H1 (cell line): ENCODE measurements around the gene TLE2. TPM values are rescaled to one million over a fixed set of nuclear protein-coding genes. Genes with fewer than 3 reads are reported as not detected.

Experiments used
- CTCF ChIA-PET: fragments of 300-600 bp; sonication (Branson Sonifier 250); formaldehyde crosslinking; loops from one replicate; lab custom pipeline; 2021; ENCODE audit not compliant: partially characterized antibody; lab: Charles Lee
- POLR2A ChIA-PET: fragments of 300-600 bp; sonication (Branson Sonifier 250); formaldehyde crosslinking; loops from one replicate; lab custom pipeline; 2021; ENCODE audit warnings: inconsistent platforms; ENCODE audit not compliant: partially characterized antibody; lab: Charles Lee
- DNase-seq, 2 experiments: peaks; one replicate each; pipeline versions ENCODE4 v3.0.0 to v3.0.0-alpha.2; 2010 to 2022; ENCODE audit warnings: low spot score in 2 of 2, low read depth in 1 of 2, mixed read lengths in 1 of 2
- FAIRE-seq: peaks from 2 replicates; lab custom pipeline; 2011; peaks lifted over from hg19 to GRCh38; lab: Jason Lieb, UNC
- H2AFZ ChIP-seq: 2 replicates; pipeline ENCODE4 v1.8.1; 2012; ENCODE audit warnings: low read length, inconsistent platforms
- H2AK5ac ChIP-seq: 2 replicates; pipeline ENCODE4 v1.6.1; 2013; ENCODE audit warnings: low read depth, low read length
- H2BK120ac ChIP-seq: replicated peaks from 2 replicates; pipeline ENCODE3; 2013; ENCODE audit warnings: low read depth, low read length, inconsistent platforms
- H2BK12ac ChIP-seq: 2 replicates; pipeline ENCODE4 v1.6.1; 2013; ENCODE audit warnings: low read depth, low read length
- H2BK15ac ChIP-seq: 2 replicates; pipeline ENCODE4 v1.6.1; 2013; ENCODE audit warnings: low read length
- H2BK20ac ChIP-seq: 2 replicates; pipeline ENCODE4 v1.6.1; 2013; ENCODE audit warnings: low read length
- H2BK5ac ChIP-seq: 2 replicates; pipeline ENCODE4 v1.6.1; 2013; ENCODE audit warnings: low read depth, low read length
- H3K14ac ChIP-seq: 2 replicates; pipeline ENCODE4 v1.6.1; 2013; ENCODE audit warnings: inconsistent platforms; ENCODE audit not compliant: insufficient read length
- H3K18ac ChIP-seq: 2 replicates; pipeline ENCODE4 v1.6.1; 2013; ENCODE audit warnings: low read length; ENCODE audit errors: extremely low read depth
- H3K23ac ChIP-seq: 2 replicates; pipeline ENCODE4 v1.6.1; 2013; ENCODE audit warnings: inconsistent platforms; ENCODE audit not compliant: insufficient read length
- H3K23me2 ChIP-seq: 2 replicates; pipeline ENCODE4 v1.6.1; 2013; ENCODE audit warnings: low read depth, low read length
- H3K27ac ChIP-seq: 2 replicates; pipeline ENCODE4 v1.6.1; 2011; ENCODE audit warnings: low read depth, low read length, inconsistent platforms
- H3K27me3 ChIP-seq, 4 experiments: replicated peaks in 1 of 4; 1 replicate in 1 of 4; 2 replicates in 3 of 4; pipeline versions ENCODE4 v1.6.1 to v1.8.1; 2011 to 2013; ENCODE audit warnings: low read length in 3 of 4, mild to moderate bottlenecking in 3 of 4, inconsistent platforms in 2 of 4, mixed read lengths in 2 of 4, moderate library complexity in 1 of 4; ENCODE audit not compliant: control insufficient read depth in 3 of 4, insufficient read depth in 3 of 4; ENCODE audit errors: extremely low read depth in 1 of 4
- H3K36me3 ChIP-seq, 4 experiments: 2 replicates each; pipeline versions ENCODE4 v1.6.1 to v1.8.1; 2011 to 2013; ENCODE audit warnings: mild to moderate bottlenecking in 4 of 4, low read length in 3 of 4, moderate library complexity in 2 of 4, control low read depth in 1 of 4, inconsistent platforms in 1 of 4; ENCODE audit not compliant: insufficient read depth in 4 of 4, control insufficient read depth in 2 of 4
- H3K4ac ChIP-seq: replicated peaks from 2 replicates; pipeline ENCODE3; 2013; ENCODE audit warnings: low read length, low read depth, mixed read lengths, inconsistent platforms; ENCODE audit not compliant: insufficient read length
- H3K4me1 ChIP-seq, 4 experiments: replicated peaks in 1 of 4; 1 replicate in 1 of 4; 2 replicates in 3 of 4; pipeline versions ENCODE4 v1.6.1 to v1.8.1; 2011 to 2013; ENCODE audit warnings: low read length in 3 of 4, inconsistent platforms in 2 of 4, mixed read lengths in 1 of 4; ENCODE audit not compliant: insufficient read depth in 4 of 4, control insufficient read depth in 3 of 4
- H3K4me2 ChIP-seq, 2 experiments: 2 replicates each; pipeline versions ENCODE4 v1.6.1 to v1.8.1; 2011 to 2013; ENCODE audit warnings: low read depth in 2 of 2, low read length in 2 of 2, control low read depth in 1 of 2, inconsistent platforms in 1 of 2, mild to moderate bottlenecking in 1 of 2; ENCODE audit not compliant: insufficient read depth in 1 of 2
- H3K4me3 ChIP-seq, 4 experiments: fragments of 200-600, 300-600 bp in 1 of 4; sonication (generic), shearing (Covaris generic), sonication (Bioruptor Twin) in 1 of 4; 2 replicates each; pipeline versions ENCODE4 v1.5.1 to v1.8.1; 2011 to 2016; ENCODE audit warnings: low read length in 4 of 4, low read depth in 3 of 4, control low read depth in 2 of 4, inconsistent platforms in 2 of 4, mild to moderate bottlenecking in 2 of 4, mixed read lengths in 1 of 4, moderate library complexity in 1 of 4; ENCODE audit not compliant: insufficient read depth in 2 of 4; ENCODE audit errors: extremely low read depth in 1 of 4
- H3K56ac ChIP-seq: replicated peaks from 2 replicates; pipeline ENCODE3; 2013; ENCODE audit warnings: low read depth, mild to moderate bottlenecking, mixed read lengths, low read length, inconsistent platforms; ENCODE audit not compliant: insufficient read length
- H3K79me1 ChIP-seq: 2 replicates; pipeline ENCODE4 v1.6.1; 2013; ENCODE audit warnings: low read depth, low read length, control low read depth
- H3K79me2 ChIP-seq, 2 experiments: 2 replicates each; pipeline versions ENCODE4 v1.6.1 to v1.8.1; 2012 to 2013; ENCODE audit warnings: low read length in 2 of 2, mild to moderate bottlenecking in 2 of 2, inconsistent platforms in 1 of 2; ENCODE audit not compliant: insufficient read depth in 2 of 2, control insufficient read depth in 1 of 2
- H3K9ac ChIP-seq, 4 experiments: replicated peaks in 1 of 4; 1 replicate in 1 of 4; 2 replicates in 3 of 4; pipeline versions ENCODE4 v1.6.1 to v1.8.1; 2011 to 2013; ENCODE audit warnings: low read depth in 3 of 4, low read length in 3 of 4, control low read depth in 2 of 4, mild to moderate bottlenecking in 2 of 4, moderate library complexity in 2 of 4, inconsistent platforms in 1 of 4; ENCODE audit errors: extremely low read depth in 1 of 4
- H3K9me3 ChIP-seq, 2 experiments: 2 replicates each; pipeline versions ENCODE4 v1.6.1 to v1.8.1; 2012 to 2013; ENCODE audit warnings: mild to moderate bottlenecking in 2 of 2, moderate library complexity in 2 of 2, control low read depth in 1 of 2, inconsistent platforms in 1 of 2, low read depth in 1 of 2, low read length in 1 of 2, mixed read lengths in 1 of 2; ENCODE audit not compliant: insufficient read depth in 2 of 2
- H4K20me1 ChIP-seq, 2 experiments: replicated peaks in 1 of 2; 2 replicates each; pipeline versions ENCODE3 to v1.8.1; 2011 to 2013; ENCODE audit warnings: inconsistent platforms in 2 of 2, low read length in 2 of 2, mild to moderate bottlenecking in 1 of 2; ENCODE audit not compliant: insufficient read depth in 2 of 2, control insufficient read depth in 1 of 2
- H4K5ac ChIP-seq: 2 replicates; pipeline ENCODE4 v1.6.1; 2013; ENCODE audit warnings: low read length, low read depth, mixed read lengths, inconsistent platforms; ENCODE audit not compliant: insufficient read length
- H4K8ac ChIP-seq: 2 replicates; pipeline ENCODE4 v1.8.0; 2013; ENCODE audit warnings: mild to moderate bottlenecking, moderate library complexity, low read length, inconsistent platforms; ENCODE audit not compliant: insufficient read depth; ENCODE audit errors: extremely low read depth
- H4K91ac ChIP-seq: replicated peaks from 2 replicates; pipeline ENCODE3; 2013; ENCODE audit warnings: low read length, mixed read lengths, inconsistent platforms; ENCODE audit not compliant: insufficient read length
- ATF3 ChIP-seq: IDR thresholded peaks from 2 replicates; pipeline ENCODE4 v1.6.1; 2011; ENCODE audit warnings: low read depth, mild to moderate bottlenecking, low read length; ENCODE audit not compliant: insufficient read depth
- CBX8 ChIP-seq: fragments of 300-800, 300-1000 bp; sonication (generic); IDR thresholded peaks from 2 replicates; pipeline ENCODE4 v1.7.1; 2016; ENCODE audit warnings: low read depth, low read length, borderline replicate concordance
- CHD1 ChIP-seq: IDR thresholded peaks from 2 replicates; pipeline ENCODE4 v1.6.1; 2012; ENCODE audit warnings: low read depth, low read length, improper control_type of control experiment
- CHD2 ChIP-seq: IDR thresholded peaks from 2 replicates; pipeline ENCODE4 v1.6.1; 2012; ENCODE audit warnings: low read length, improper control_type of control experiment
- EP300 ChIP-seq, 2 experiments: IDR thresholded peaks; 1 replicate in 1 of 2; 2 replicates in 1 of 2; pipeline ENCODE4 v1.6.1; 2011 to 2012; ENCODE audit warnings: low read depth in 2 of 2, low read length in 2 of 2, mild to moderate bottlenecking in 2 of 2, borderline replicate concordance in 1 of 2, inconsistent platforms in 1 of 2, moderate library complexity in 1 of 2
- EZH2 ChIP-seq: fragments of 200-600 bp; sonication (generic); IDR thresholded peaks from 2 replicates; pipeline ENCODE4 v1.7.1; 2012; ENCODE audit warnings: low read depth, mild to moderate bottlenecking, moderate library complexity, low read length, inconsistent platforms; ENCODE audit not compliant: severe bottlenecking
- GABPA ChIP-seq: IDR thresholded peaks from 2 replicates; pipeline ENCODE4 v1.6.1; 2011; ENCODE audit warnings: mild to moderate bottlenecking, low read length, moderate library complexity, borderline replicate concordance; ENCODE audit not compliant: insufficient read depth
- POLR2AphosphoS5 ChIP-seq: IDR thresholded peaks from 2 replicates; pipeline ENCODE4 v1.6.1; 2011; ENCODE audit warnings: low read depth, low read length
- POU5F1 ChIP-seq: IDR thresholded peaks from 2 replicates; pipeline ENCODE4 v1.6.1; 2011; ENCODE audit warnings: low read depth, mild to moderate bottlenecking, low read length, moderate library complexity
- RAD21 ChIP-seq, 2 experiments: IDR thresholded peaks in 1 of 2; conservative IDR thresholded peaks in 1 of 2; 2 replicates each; pipeline ENCODE4 v1.6.1; 2011; ENCODE audit warnings: low read depth in 2 of 2, low read length in 2 of 2, improper control_type of control experiment in 1 of 2, inconsistent platforms in 1 of 2, mild to moderate bottlenecking in 1 of 2, moderate library complexity in 1 of 2
- TAF7 ChIP-seq: optimal IDR thresholded peaks from 2 replicates; pipeline ENCODE3; 2011; ENCODE audit warnings: low read depth, mild to moderate bottlenecking, inconsistent platforms, low read length, moderate library complexity, borderline replicate concordance
- TCF12 ChIP-seq: IDR thresholded peaks from 2 replicates; pipeline ENCODE4 v1.6.1; 2011; ENCODE audit warnings: low read depth, mild to moderate bottlenecking, low read length
- WGBS, 2 experiments: shearing (Covaris generic) in 1 of 2; methylation state at CpG; one replicate each; pipeline versions ENCODE4 v1.1.6 to v1.1.7; 2013 to 2015; ENCODE audit warnings: low lambda C conversion rate in 2 of 2, mixed read lengths in 2 of 2, inconsistent platforms in 1 of 2, low coverage in 1 of 2, missing lambda C conversion rate in 1 of 2; ENCODE audit not compliant: insufficient replicate concordance in 2 of 2, insufficient coverage in 1 of 2, insufficient read length in 1 of 2; ENCODE audit errors: extremely low coverage in 1 of 2, missing lambda C conversion rate in 1 of 2; 5-methylcytosine and 5-hydroxymethylcytosine counted together
- polyA plus RNA-seq, 7 experiments: library from polyadenylated mRNA; depleted of rRNA in 3 of 7; stranded (reverse) in 5 of 7; unstranded in 2 of 7; fragments of >200 nt in 5 of 7; fragments of 200-250 nt in 2 of 7; gene quantifications; 1 replicate in 5 of 7; 2 replicates in 1 of 7; 4 replicates in 1 of 7; pipeline versions ENCODE4 v1.2.1 to v1.2.3, GENCODE V29; 2011 to 2013; ENCODE audit warnings: missing spikeins in 2 of 7, mixed read lengths in 2 of 7
- total RNA-seq: library from RNA; stranded (reverse); fragmentation: NEBNext Ultra II Directional; extraction: Animal tissue kit (Norgen Biotek cat#: 25700); gene quantifications from 2 replicates; pipeline ENCODE4 v1.2.1, GENCODE V29; 2021

The TLE2 gene
- total and polyA plus RNA-seq, 2 of the 8 experiments (the other 6 are each of a cell fraction or from before 2014, with no cell fraction given): 8.0 to 11.5 TPM

GRCh38 chr19:3017923-3018322 is 11.2 kb downstream of the TLE2 start:
- no peaks in the 10 kb centered on the region for H4K20me1 ChIP-seq
- POLR2A ChIA-PET: interaction anchor here (1.0 to 1.5 kb wide), 3 partner anchors 10 to 22 kb away, joined by 3 to 4 read pairs (median 3); no protein-coding TSS in a partner anchor
- H2AFZ ChIP-seq: no peak overlapping the region
- H3K79me2 ChIP-seq: no peaks in the 10 kb centered on the region
- WGBS, 2 experiments: 84% methylated on average over 7 of the region's 7 CpGs; no CpG with 5 or more reads in 1 of the 2 experiments
- H3K56ac ChIP-seq: no peak overlapping the region
- H4K5ac ChIP-seq: no peak overlapping the region
- H3K23me2 ChIP-seq: no peaks in the 10 kb centered on the region
- no peak overlapping the region for H4K91ac ChIP-seq
- H3K18ac ChIP-seq: no peak overlapping the region
- H2BK12ac ChIP-seq: no peak overlapping the region
- H3K9ac ChIP-seq: no peak overlapping the region
- peaks cover 0 to 2% (median 0%) of the 10 kb centered on the region in 4 experiments; a peak in 3 of 7 replicates for H3K4me1 ChIP-seq
- no peak overlapping the region for H2BK120ac ChIP-seq
- no peak overlapping the region for H3K4me2 ChIP-seq
- H3K4me3 ChIP-seq: no peak overlapping the region
- no peak overlapping the region; the same call in 1 of the 2 replicates for H4K8ac ChIP-seq
- H3K79me1 ChIP-seq: no peaks in the 10 kb centered on the region
- no peak overlapping the region for H3K4ac ChIP-seq
- H2BK15ac ChIP-seq: no peak overlapping the region
- no peak for FAIRE-seq
- no peak overlapping the region for H3K14ac ChIP-seq
- no peak overlapping the region for H3K27ac ChIP-seq
- H2BK20ac ChIP-seq: no peak overlapping the region
- no peak overlapping the region for H3K23ac ChIP-seq
- no peaks in the 10 kb centered on the region for H3K9me3 ChIP-seq
- no peaks in the 10 kb centered on the region for H3K36me3 ChIP-seq
- no peak overlapping the region for H2AK5ac ChIP-seq
- no peak overlapping the region for H2BK5ac ChIP-seq
- no peaks in the 10 kb centered on the region for H3K27me3 ChIP-seq
- DNase-seq: no peak
- CTCF ChIA-PET: interaction anchor here (0.6 to 1.3 kb wide), 4 partner anchors 10 to 86 kb away, joined by 3 to 5 read pairs (median 3); no protein-coding TSS in a partner anchor
- no peak for TF ChIP-seq TCF12
- TF ChIP-seq RAD21 (IDR thresholded peaks at IDR 0.05 in 1 of 2, conservative IDR thresholded peaks at IDR 0.05 in 1 of 2; ENCODE audit: low read depth in 2 of 2, low read length in 2 of 2): no peak
- TF ChIP-seq POU5F1: no peak
- no peak for TF ChIP-seq EP300 (IDR thresholded peaks at IDR 0.05; ENCODE audit: borderline replicate concordance in 1 of 2, low read depth in 2 of 2, low read length in 2 of 2)
- no peak for TF ChIP-seq CHD1
- TF ChIP-seq CBX8: no peak
- no peak for TF ChIP-seq TAF7
- no peak for TF ChIP-seq ATF3
- TF ChIP-seq GABPA: no peak
- no peak for TF ChIP-seq EZH2
- TF ChIP-seq CHD2: no peak
- TF ChIP-seq POLR2AphosphoS5: no peak
